B cell (primary cell): Measurements from ENCODE around the gene SOHLH1. TPM values are rescaled to one million over a fixed set of nuclear protein-coding genes. Genes with fewer than 3 reads are reported as not detected.

Experiments used
- ATAC-seq: fragments of 200-7000 bp; cut with Tn5 transposase; one replicate; pipeline ENCODE4 v1.10.0; 2021; ENCODE audit warnings: low read depth, mild to moderate bottlenecking, moderate number of reproducible peaks, moderate library complexity
- CTCF ChIA-PET: fragments of 350-600 bp; sonication (Branson Sonifier 250); formaldehyde crosslinking; loops from one replicate; lab custom pipeline; 2021; ENCODE audit warnings: antibody characterized with exemption, inconsistent platforms; lab: Charles Lee
- POLR2A ChIA-PET: fragments of 350-600 bp; sonication (Branson Sonifier 250); formaldehyde crosslinking; loops from one replicate; lab custom pipeline; 2021; ENCODE audit warnings: antibody characterized with exemption; lab: Charles Lee
- DNase-seq: peaks from one replicate; pipeline ENCODE4 v3.0.0; 2013
- H2AFZ ChIP-seq: 2 replicates; pipeline ENCODE4 v1.6.1; 2012; ENCODE audit warnings: mild to moderate bottlenecking, low read depth, low read length; ENCODE audit not compliant: insufficient read depth, poor library complexity, severe bottlenecking
- H3K27ac ChIP-seq, 2 donors: 1 replicate in 1 of 2; 2 replicates in 1 of 2; pipeline ENCODE4 v1.5.1; 2012 to 2013; ENCODE audit warnings: low read length in 2 of 2, mild to moderate bottlenecking in 2 of 2, moderate library complexity in 1 of 2
- H3K27me3 ChIP-seq, 4 experiments: fragments of 200-600 bp in 1 of 4; sonication (generic) in 1 of 4; replicated peaks in 1 of 4; 1 replicate in 2 of 4; 2 replicates in 2 of 4; pipeline versions ENCODE4 v1.6.1 to v1.7.0; 2013 to 2016; ENCODE audit warnings: low read length in 3 of 4, mild to moderate bottlenecking in 2 of 4, mixed read lengths in 1 of 4, moderate library complexity in 1 of 4; ENCODE audit not compliant: insufficient read depth in 4 of 4, control insufficient read depth in 3 of 4; ENCODE audit errors: control extremely low read depth in 1 of 4
- H3K36me3 ChIP-seq, 2 experiments: replicated peaks in 1 of 2; 1 replicate in 1 of 2; 2 replicates in 1 of 2; pipeline versions ENCODE4 v1.6.1 to v1.7.1; 2013; ENCODE audit warnings: low read length in 1 of 2; ENCODE audit not compliant: insufficient read depth in 2 of 2, control insufficient read depth in 1 of 2; ENCODE audit errors: control extremely low read depth in 1 of 2, extremely low read depth in 1 of 2
- H3K4me1 ChIP-seq, 2 donors: fragments of 200-600 bp in 1 of 2; sonication (generic) in 1 of 2; 1 replicate in 1 of 2; 2 replicates in 1 of 2; pipeline versions ENCODE4 v1.5.1 to v1.6.1; 2013 to 2017; ENCODE audit warnings: low read length in 2 of 2; ENCODE audit not compliant: control insufficient read depth in 2 of 2, insufficient read depth in 2 of 2
- H3K4me2 ChIP-seq: replicated peaks from 2 replicates; pipeline ENCODE3; 2012; ENCODE audit warnings: mild to moderate bottlenecking, low read depth, low read length; ENCODE audit not compliant: poor library complexity, severe bottlenecking
- H3K4me3 ChIP-seq, 5 experiments: fragments of 200-600 bp in 1 of 5; sonication (generic) in 1 of 5; 1 replicate in 3 of 5; 2 replicates in 2 of 5; pipeline versions ENCODE4 v1.5.1 to v1.7.0; 2011 to 2016; ENCODE audit warnings: low read length in 4 of 5, mild to moderate bottlenecking in 4 of 5, low read depth in 2 of 5, control low read depth in 1 of 5, moderate library complexity in 1 of 5; ENCODE audit not compliant: insufficient read depth in 1 of 5; ENCODE audit errors: control extremely low read depth in 1 of 5, extremely low read depth in 1 of 5
- H3K79me2 ChIP-seq: fragments of 200-600 bp; sonication (generic); one replicate; pipeline ENCODE4 v1.6.0; 2016; ENCODE audit warnings: low read length; ENCODE audit not compliant: control insufficient read depth, insufficient read depth
- H3K9ac ChIP-seq: fragments of 200-600 bp; sonication (generic); 2 replicates; pipeline ENCODE4 v1.6.1; 2017; ENCODE audit warnings: mild to moderate bottlenecking, low read length, moderate library complexity
- H3K9me3 ChIP-seq, 3 donors: one replicate each; pipeline versions ENCODE4 v1.6.1 to v1.7.1; 2013; ENCODE audit warnings: low read length in 2 of 3; ENCODE audit not compliant: control insufficient read depth in 2 of 3, insufficient read depth in 1 of 3; ENCODE audit errors: control extremely low read depth in 1 of 3
- H4K20me1 ChIP-seq: 2 replicates; pipeline ENCODE4 v1.6.0; 2012; ENCODE audit warnings: mild to moderate bottlenecking, low read length; ENCODE audit not compliant: insufficient read depth, control insufficient read depth, poor library complexity, severe bottlenecking
- H3K27ac Mint-ChIP-seq: one replicate; pipeline ENCODE4 v1.8.0; 2021; ENCODE audit warnings: mixed read lengths
- H3K27me3 Mint-ChIP-seq: one replicate; pipeline ENCODE4 v1.8.0; 2021; ENCODE audit warnings: mixed read lengths
- H3K4me1 Mint-ChIP-seq: one replicate; pipeline ENCODE4 v1.8.0; 2021; ENCODE audit warnings: mixed read lengths
- H3K4me3 Mint-ChIP-seq: one replicate; pipeline ENCODE4 v1.8.0; 2021; ENCODE audit warnings: mixed read lengths
- H3K9me3 Mint-ChIP-seq: one replicate; pipeline ENCODE4 v1.8.0; 2022; ENCODE audit warnings: mixed read lengths; ENCODE audit not compliant: insufficient read depth
- EZH2 ChIP-seq: IDR thresholded peaks from 2 replicates; pipeline ENCODE4 v1.6.1; 2012; ENCODE audit warnings: borderline replicate concordance, low read depth, mild to moderate bottlenecking, moderate library complexity, low read length; ENCODE audit not compliant: insufficient read depth, poor library complexity, severe bottlenecking
- WGBS: methylation state at CpG from one replicate; pipeline ENCODE4 v1.1.5; 2013; ENCODE audit warnings: missing lambda C conversion rate; ENCODE audit not compliant: insufficient coverage; 5-methylcytosine and 5-hydroxymethylcytosine counted together
- intact Hi-C: fragments of 100-400 bp; cut with micrococcal nuclease; formaldehyde crosslinking; loops from one replicate; pipeline ENCODE4 v1.10.0; 2022
- polyA plus RNA-seq: library from polyadenylated mRNA; depleted of rRNA; stranded (reverse); fragments of >200 nt; gene quantifications from 2 replicates; pipeline ENCODE4 v1.2.3, GENCODE V29; 2012
- total RNA-seq, 2 donors: library from RNA; stranded (reverse); fragments of 120-200 nt in 1 of 2; gene quantifications; 1 replicate in 1 of 2; 2 replicates in 1 of 2; pipeline versions ENCODE4 v1.2.3 to v1.2.4, GENCODE V29; 2013 to 2022
- TF ChIP-seq, protein P1 (sequence below): fragments of 200-600 bp; IDR thresholded peaks from one replicate; pipeline ENCODE4 v1.8.0; 2022; ENCODE audit warnings: antibody characterized with exemption, mild to moderate bottlenecking

SOHLH1 gene
- total and polyA plus RNA-seq, 2 donors (not counting 1 experiment from before 2014, with no cell fraction given) = not detected

DNA sequence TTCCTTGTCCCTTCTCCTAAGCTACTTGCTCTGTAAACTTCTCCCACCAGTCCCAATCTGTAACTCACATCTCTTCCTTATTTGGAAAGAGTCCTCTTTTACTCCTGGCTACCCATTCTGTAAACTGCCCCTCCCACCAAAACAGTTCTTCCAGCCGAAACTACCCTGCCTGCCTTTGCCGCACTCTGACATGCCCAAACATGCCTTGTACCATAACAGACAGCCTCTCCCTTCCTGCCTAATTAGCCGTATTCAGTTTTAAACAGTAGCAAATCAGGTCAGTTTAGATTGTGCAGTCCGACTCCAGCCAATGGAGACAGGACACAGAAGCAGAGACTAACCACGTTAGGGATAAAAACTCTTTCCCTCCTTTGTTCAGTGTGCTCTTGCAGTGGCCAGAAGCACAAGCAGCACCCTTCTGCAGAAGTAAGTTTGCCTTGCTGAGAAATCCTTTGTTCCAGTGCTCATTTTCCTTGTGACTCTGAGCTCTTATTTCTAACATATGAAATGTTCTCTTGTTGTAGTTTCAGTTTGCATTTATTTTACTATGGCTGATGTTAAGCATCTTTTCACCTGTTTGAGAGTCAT lies 54.6 kb downstream of the SOHLH1 start:
- no peaks in the 10 kb centered on the region for H3K4me1 ChIP-seq
- H3K9ac ChIP-seq = no peak overlapping the region
- H4K20me1 ChIP-seq = no peaks in the 10 kb centered on the region
- no peak overlapping the region for H3K4me3 Mint-ChIP-seq
- no peaks in the 10 kb centered on the region for H3K36me3 ChIP-seq
- CTCF ChIA-PET = no interaction called here
- H3K4me1 Mint-ChIP-seq = no peaks in the 10 kb centered on the region
- H3K4me2 ChIP-seq = no peak overlapping the region
- no peak for TF ChIP-seq EZH2
- TF ChIP-seq, protein P1, sequence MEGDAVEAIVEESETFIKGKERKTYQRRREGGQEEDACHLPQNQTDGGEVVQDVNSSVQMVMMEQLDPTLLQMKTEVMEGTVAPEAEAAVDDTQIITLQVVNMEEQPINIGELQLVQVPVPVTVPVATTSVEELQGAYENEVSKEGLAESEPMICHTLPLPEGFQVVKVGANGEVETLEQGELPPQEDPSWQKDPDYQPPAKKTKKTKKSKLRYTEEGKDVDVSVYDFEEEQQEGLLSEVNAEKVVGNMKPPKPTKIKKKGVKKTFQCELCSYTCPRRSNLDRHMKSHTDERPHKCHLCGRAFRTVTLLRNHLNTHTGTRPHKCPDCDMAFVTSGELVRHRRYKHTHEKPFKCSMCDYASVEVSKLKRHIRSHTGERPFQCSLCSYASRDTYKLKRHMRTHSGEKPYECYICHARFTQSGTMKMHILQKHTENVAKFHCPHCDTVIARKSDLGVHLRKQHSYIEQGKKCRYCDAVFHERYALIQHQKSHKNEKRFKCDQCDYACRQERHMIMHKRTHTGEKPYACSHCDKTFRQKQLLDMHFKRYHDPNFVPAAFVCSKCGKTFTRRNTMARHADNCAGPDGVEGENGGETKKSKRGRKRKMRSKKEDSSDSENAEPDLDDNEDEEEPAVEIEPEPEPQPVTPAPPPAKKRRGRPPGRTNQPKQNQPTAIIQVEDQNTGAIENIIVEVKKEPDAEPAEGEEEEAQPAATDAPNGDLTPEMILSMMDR = no peak
- ATAC-seq (no peak), DNase-seq (no peak)
- peaks cover 20% of the 10 kb centered on the region for H3K9me3 Mint-ChIP-seq
- H2AFZ ChIP-seq = no peak overlapping the region
- POLR2A ChIA-PET = no interaction called here
- no peaks in the 10 kb centered on the region for H3K27me3 ChIP-seq
- H3K4me3 ChIP-seq = no peak overlapping the region
- H3K27ac Mint-ChIP-seq = no peak overlapping the region
- peaks cover 0 to 35% (median 24%) of the 10 kb centered on the region in 3 donors for H3K9me3 ChIP-seq
- WGBS = 86% methylated on average over 5 of the region's 5 CpGs
- no peaks in the 10 kb centered on the region for H3K79me2 ChIP-seq
- H3K27ac ChIP-seq = no peak overlapping the region
- peaks cover 6% of the 10 kb centered on the region for H3K27me3 Mint-ChIP-seq
- intact Hi-C loops = no loop called here

Other genes starting within 250 kb of the SOHLH1 start
- 7.8 and 11.8 TPM in 2 replicates for gene PPP1R26, start 219.7 kb downstream of the SOHLH1 start, total RNA-seq
- 1.1 and 1.9 TPM in 2 replicates for gene PPP1R26, start 219.7 kb downstream of the SOHLH1 start, polyA plus RNA-seq
- gene MRPS2, start 198.8 kb downstream of the SOHLH1 start, total RNA-seq = 26.7 and 28.2 TPM in 2 replicates
- gene MRPS2, start 198.8 kb downstream of the SOHLH1 start, polyA plus RNA-seq = 38.4 and 55.1 TPM in 2 replicates
- gene LCN1, start 178.0 kb downstream of the SOHLH1 start, total RNA-seq = not detected in 2 replicates
- gene LCN1, start 178.0 kb downstream of the SOHLH1 start, polyA plus RNA-seq = not detected in 2 replicates
- gene OBP2A, start 153.4 kb downstream of the SOHLH1 start, total RNA-seq = not detected in 2 replicates
- gene OBP2A, start 153.4 kb downstream of the SOHLH1 start, polyA plus RNA-seq = not detected in 2 replicates
- not detected in 2 replicates for gene PAEP, start 137.7 kb downstream of the SOHLH1 start, total RNA-seq
- not detected in 2 replicates for gene PAEP, start 137.7 kb downstream of the SOHLH1 start, polyA plus RNA-seq
- gene GLT6D1, start 59.9 kb downstream of the SOHLH1 start, total RNA-seq = 0.19 TPM in 1 of 2 replicates, not detected in the other
- gene GLT6D1, start 59.9 kb downstream of the SOHLH1 start, polyA plus RNA-seq = not detected in 2 replicates
- not detected in 2 replicates for gene LCN9, start 36.2 kb downstream of the SOHLH1 start, total RNA-seq
- gene LCN9, start 36.2 kb downstream of the SOHLH1 start, polyA plus RNA-seq = not detected in 2 replicates
- not detected in 2 replicates for gene KCNT1, start 2.7 kb upstream of the SOHLH1 start, total RNA-seq
- gene KCNT1, start 2.7 kb upstream of the SOHLH1 start, polyA plus RNA-seq = not detected in 2 replicates
- gene CAMSAP1, start 208.1 kb upstream of the SOHLH1 start, total RNA-seq = 31.0 and 31.6 TPM in 2 replicates
- gene CAMSAP1, start 208.1 kb upstream of the SOHLH1 start, polyA plus RNA-seq = 5.6 and 6.6 TPM in 2 replicates